NCI-H1417 (cell line): ENCODE results near the gene PDCD6IP.
"Not testable (repeated sequence)": the region's sequence is repeated elsewhere in the genome, so short reads cannot be mapped to it uniquely, and the experiment has no call there.

Experiments
- DNase-seq, 3 experiments: peaks; one replicate each; lab custom pipeline; 2025; lab: John Stamatoyannopoulos, UW

PDCD6IP gene

GRCh38 chr3:33798418-33799201 lies at the start of gene PDCD6IP:
TSS of gene PDCD6IP (plus strand) at chr3:33798630. CDS start at chr3:33798729, 99 bp downstream.
- peak; percentile 78 to 88 (median 85) for DNase-seq

DNA sequence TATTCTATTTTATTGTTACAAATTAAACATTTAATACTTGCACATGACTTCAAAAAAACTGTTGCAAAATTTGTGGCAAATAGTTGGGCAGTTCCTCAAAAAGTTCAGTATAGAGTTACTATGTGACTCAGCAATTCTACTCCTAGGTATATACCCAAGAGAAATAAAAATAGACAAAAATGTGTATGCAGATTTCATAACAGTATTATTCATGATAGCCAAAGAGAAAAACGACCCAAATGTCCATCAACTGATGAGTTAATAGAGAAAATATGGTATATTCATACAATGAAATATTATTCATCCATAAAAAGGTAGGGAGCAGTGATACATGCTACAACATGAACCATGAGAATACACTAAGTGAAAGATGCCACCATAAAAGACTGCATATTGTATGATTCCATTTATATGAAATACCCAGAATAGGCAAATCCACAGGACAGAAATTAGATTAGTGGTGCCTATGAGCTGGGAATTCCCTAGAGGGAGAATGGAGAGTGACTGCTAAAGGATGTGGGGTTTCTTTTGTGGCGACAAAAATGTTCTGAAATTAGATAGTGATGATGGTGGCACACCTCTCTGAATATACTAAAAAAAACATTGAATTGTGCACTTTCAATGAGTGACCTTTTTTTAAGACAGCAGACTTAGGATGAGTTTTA lies 48.8 kb upstream of the PDCD6IP start:
- no peak for DNase-seq

DNA sequence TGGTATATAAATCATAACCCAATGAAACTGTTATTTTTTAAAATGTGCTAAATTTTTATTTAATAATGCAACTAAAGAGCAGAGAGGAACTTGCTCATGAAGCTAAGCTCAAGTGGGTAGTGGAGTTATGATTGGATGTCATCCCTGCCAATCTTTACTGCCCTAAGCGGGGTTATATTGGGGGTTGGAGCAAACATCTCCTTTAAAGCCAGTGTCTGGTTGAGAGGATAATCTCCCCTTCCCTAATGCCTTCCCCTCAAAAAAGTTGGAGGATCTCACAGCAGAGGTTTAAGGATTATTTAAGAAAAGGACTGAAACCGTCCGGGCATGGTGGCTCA lies 48.2 kb upstream of the PDCD6IP start:
- DNase-seq = no peak

GRCh38 chr3:33751336-33751735 lies 47.1 kb upstream of the PDCD6IP start:
- no peak for DNase-seq

- DNase-seq = not testable (repeated sequence)
These were observed 44.0 kb upstream of the PDCD6IP start for GRCh38 chr3:33754391-33754790.

GRCh38 chr3:33758281-33758680 lies 40.1 kb upstream of the PDCD6IP start:
- DNase-seq = no peak

DNA sequence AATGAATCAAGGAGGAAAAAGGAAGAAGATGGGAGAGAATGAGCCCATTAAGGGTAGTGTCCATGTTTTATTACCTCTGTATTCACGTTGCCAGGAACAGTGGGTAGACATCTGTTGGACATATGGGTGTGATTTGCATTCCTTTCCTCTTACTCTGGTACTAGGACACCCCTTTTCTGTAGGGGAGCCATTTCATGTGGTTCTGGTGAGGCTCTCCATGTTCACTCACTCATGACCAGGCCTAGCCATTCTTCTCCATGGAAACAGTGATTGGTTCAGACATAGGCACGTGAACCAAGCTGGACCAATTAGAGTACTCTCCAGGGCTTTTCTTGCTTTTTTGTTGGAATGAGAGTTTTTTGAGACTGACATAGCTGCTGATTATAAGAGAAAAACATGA lies 39.6 kb upstream of the PDCD6IP start:
- no peak for DNase-seq

DNA sequence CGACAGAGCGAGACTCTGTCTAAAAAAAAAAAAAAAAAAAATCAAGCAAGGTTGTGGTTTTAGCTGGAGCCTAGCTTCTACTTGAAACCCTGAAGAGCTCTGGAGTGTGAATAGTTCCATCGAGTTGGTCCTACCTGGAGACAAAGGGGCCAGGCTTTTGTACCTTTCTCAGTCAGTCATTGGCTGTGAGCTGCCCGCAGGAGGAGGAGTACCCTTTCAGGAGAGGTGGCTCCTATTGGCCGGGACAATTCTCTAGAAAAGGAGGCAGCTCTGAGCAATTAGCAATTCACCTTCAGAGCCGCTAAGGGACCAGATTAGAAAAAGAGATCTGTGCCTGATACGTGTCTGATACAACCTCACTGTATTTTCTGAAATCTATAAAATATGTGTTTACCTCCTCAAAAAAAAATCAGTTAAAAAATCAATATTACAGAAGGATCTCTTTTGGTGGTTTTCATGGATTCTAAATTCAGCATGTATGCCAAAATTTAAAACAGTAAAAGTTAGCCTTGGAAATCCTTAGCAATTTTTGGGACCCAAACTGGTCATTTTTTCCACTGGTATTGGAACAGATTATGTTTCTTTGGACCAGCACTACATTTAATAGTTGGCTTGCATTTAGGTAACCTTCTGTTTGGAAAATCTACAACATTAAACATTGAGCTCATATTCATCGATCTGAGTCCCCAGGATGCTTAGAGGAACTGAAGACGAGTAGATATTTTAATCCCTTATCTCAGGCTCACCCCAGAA lies 29.7 kb upstream of the PDCD6IP start:
- DNase-seq = no peak

GRCh38 chr3:33773637-33774036 lies 24.8 kb upstream of the PDCD6IP start:
- no peak for DNase-seq

DNA sequence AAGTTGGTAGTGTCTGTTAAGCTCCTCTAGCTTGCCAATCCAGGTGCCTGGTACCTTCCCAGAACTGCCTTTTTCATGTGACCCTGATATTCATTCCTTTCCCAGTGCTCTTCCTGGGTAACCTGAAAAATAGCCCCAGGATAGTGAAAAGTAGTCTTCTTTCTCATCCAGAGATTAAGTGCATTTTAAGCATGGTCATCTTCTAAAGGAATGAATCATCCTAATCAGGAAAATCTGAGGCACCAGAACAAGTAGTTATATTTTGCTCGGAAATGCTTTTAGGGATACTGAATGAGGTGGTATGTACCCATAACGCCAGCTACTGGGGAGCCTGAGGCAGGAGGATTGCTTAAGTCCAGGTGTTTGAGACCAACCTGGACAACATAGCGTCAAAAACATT lies 23.1 kb upstream of the PDCD6IP start:
- no peak for DNase-seq

GRCh38 chr3:33777996-33778395 lies 20.4 kb upstream of the PDCD6IP start:
- no peak for DNase-seq

DNA sequence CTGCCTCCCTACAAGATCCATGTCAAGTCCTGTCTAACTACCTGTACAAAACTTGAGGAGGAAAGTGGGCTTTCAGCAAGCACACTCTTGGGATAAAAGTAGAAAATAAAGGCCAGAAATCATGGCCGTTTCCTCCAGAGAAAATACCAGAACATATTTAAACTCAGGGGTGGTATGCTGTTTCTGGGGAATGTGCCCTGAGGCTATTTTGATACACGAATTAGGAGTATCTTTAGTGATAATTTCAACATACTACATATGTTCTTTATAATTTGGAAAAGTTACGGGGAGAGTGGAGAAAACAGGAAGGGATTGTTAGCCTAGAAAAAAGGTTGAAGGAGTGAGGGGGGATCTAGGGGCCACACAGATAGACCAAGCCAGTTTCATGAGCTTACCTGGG lies 18.7 kb upstream of the PDCD6IP start:
- DNase-seq = no peak

- not testable (repeated sequence) for DNase-seq
These were observed 17.0 kb upstream of the PDCD6IP start for GRCh38 chr3:33781413-33781812.

GRCh38 chr3:33786565-33787327 lies 11.7 kb upstream of the PDCD6IP start:
- DNase-seq = no peak

DNA sequence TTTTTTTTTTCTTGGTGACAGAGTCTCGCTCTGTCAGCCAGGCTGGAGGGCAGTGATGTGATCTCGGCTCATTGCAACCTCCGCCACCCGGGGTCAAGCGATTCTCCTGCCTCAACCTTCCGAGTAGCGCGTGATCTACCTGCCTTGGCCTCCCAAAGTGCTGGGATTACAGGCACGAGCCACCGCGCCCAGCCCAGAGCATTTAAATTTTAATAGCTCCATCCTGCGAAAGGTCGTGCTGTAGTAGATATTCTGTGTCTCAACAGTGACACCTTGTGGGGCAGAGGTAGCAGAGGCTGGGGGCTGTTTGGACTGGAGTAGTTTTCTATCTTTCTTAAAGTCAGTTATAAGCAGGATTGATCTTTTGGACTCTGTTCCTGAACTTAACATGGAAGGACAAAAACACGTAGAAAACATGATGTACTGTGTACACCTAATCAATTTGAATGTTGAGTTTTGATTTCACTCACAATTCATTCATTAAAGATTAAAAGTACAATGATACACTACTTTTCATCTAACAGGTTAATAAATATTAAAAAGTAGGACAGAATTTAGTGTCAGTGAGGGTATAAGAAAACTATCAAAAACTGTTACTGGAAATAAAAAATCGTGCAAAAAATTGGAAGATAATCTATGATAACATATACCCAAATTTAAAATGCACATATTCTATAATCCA lies 11.0 kb upstream of the PDCD6IP start:
- DNase-seq = peak; percentile 37 to 67 (median 44)

- no peak for DNase-seq
These were observed 9.1 kb upstream of the PDCD6IP start for GRCh38 chr3:33789183-33789954.

GRCh38 chr3:33790091-33790490 lies 8.3 kb upstream of the PDCD6IP start:
- no peak for DNase-seq

GRCh38 chr3:33791477-33792166 lies 6.8 kb upstream of the PDCD6IP start:
- no peak for DNase-seq

DNA sequence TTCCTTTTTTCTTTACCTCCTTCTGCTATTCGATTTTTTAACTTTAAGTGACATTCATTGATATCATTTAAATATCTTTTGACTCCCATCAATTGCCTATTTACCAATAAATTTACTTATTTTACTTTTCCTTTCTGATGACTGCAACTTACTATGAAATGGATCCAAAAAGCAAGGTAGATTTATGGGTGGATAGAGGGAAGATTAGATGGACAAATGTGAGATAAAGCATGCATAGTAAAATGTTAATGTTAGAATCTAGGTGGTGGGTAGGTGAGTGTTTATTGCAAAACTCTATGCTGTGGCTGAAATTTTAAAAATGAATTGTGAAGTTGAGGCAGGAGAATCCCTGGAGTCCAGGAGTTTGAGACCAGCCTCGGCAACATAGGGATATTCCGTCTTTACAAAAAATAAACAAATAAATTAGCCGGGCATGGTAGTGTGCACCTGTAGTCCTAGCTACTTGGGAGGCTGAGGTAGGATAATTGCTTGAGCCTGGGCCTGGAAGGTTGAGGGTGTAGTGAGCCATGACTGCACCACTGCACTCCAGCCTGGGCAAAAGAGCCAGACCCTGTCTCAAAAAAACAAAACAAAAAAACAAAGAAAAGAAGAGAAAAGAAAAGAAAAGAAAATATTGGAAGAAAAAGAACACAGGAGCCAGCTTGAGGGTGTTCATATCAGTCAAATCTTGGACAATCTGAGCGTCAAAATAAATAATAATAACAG lies 6.1 kb upstream of the PDCD6IP start:
- DNase-seq = no peak

- no peak for DNase-seq
These were observed 3.3 kb upstream of the PDCD6IP start for GRCh38 chr3:33795131-33795530.
